ENCODE measurements around the gene IST1. TPM values are rescaled to one million over a fixed set of nuclear protein-coding genes. Genes with fewer than 3 reads are reported as not detected.

Gene IST1
- total RNA-seq, 1 experiment from 2014 or later, result 331 TPM

GRCh38 chr16:71916397-71916920 lies 21.1 kb downstream of the IST1 start:
- H3K4me3 ChIP-seq (ENCODE audit: low read depth, low read length), result no peak overlapping the region
- TF ChIP-seq CTCF (IDR thresholded peaks at IDR 0.05; ENCODE audit: insufficient read depth in 1 of 2, low read depth in 1 of 2, low read length in 1 of 2, severe bottlenecking in 1 of 2, unreplicated experiment in 1 of 2), result no peak
- peaks cover 18% of the 10 kb centered on the region for H3K9me3 Mint-ChIP-seq (ENCODE audit: unreplicated experiment)
- no peak overlapping the region for H3K4me3 Mint-ChIP-seq (ENCODE audit: unreplicated experiment)
- H3K27ac Mint-ChIP-seq (ENCODE audit: unreplicated experiment), result no peak overlapping the region
- peaks cover 16% of the 10 kb centered on the region for H3K36me3 ChIP-seq (ENCODE audit: control insufficient read depth, insufficient read depth, low read length)
- no peaks in the 10 kb centered on the region for H3K27me3 ChIP-seq (replicated peaks; ENCODE audit: control insufficient read depth, insufficient read depth, low read length)
- POLR2A ChIA-PET, result no interaction called here
- no TSS peak for BruUV-seq (replicated peaks)
- H3K27me3 Mint-ChIP-seq (ENCODE audit: insufficient read depth, unreplicated experiment), result no peaks in the 10 kb centered on the region
- no peak for DNase-seq
- CTCF ChIA-PET, result interaction anchor here (1.3 kb wide), 1 partner anchor 45 kb away, joined by 4 read pairs; no protein-coding TSS in a partner anchor
- no peaks in the 10 kb centered on the region for H3K9me3 ChIP-seq
- peaks cover 98% of the 10 kb centered on the region for H3K36me3 Mint-ChIP-seq (ENCODE audit: insufficient read depth, unreplicated experiment)
- no peaks in the 10 kb centered on the region for H3K4me1 Mint-ChIP-seq (ENCODE audit: low read depth, unreplicated experiment)
- no peaks in the 10 kb centered on the region for H3K4me1 ChIP-seq
- intact Hi-C loops (cut with micrococcal nuclease; ENCODE audit: unreplicated experiment), result no loop called here

- Mint-ChIP-seq H3K36me3 (ENCODE audit: insufficient read depth, unreplicated experiment) (peaks cover 100% of the 10 kb centered on the region), H3K4me3 (ENCODE audit: unreplicated experiment) (no peak overlapping the region), H3K4me1 (ENCODE audit: low read depth, unreplicated experiment) (no peaks in the 10 kb centered on the region), H3K27me3 (ENCODE audit: insufficient read depth, unreplicated experiment) (no peaks in the 10 kb centered on the region), H3K9me3 (ENCODE audit: unreplicated experiment) (peaks cover 18% of the 10 kb centered on the region), H3K27ac (ENCODE audit: unreplicated experiment) (peak overlapping the region; percentile 5)
- DNase-seq, result no peak
- Histone ChIP-seq H3K27me3 (replicated peaks; ENCODE audit: control insufficient read depth, insufficient read depth, low read length) (no peaks in the 10 kb centered on the region), H3K4me1 (no peaks in the 10 kb centered on the region), H3K9me3 (no peaks in the 10 kb centered on the region), H3K4me3 (ENCODE audit: low read depth, low read length) (no peak overlapping the region), H3K36me3 (ENCODE audit: control insufficient read depth, insufficient read depth, low read length) (peaks cover 21% of the 10 kb centered on the region)
- intact Hi-C loops (cut with micrococcal nuclease; ENCODE audit: unreplicated experiment), result no loop called here
- no TSS peak for BruUV-seq (replicated peaks)
- ChIA-PET POLR2A (no interaction called here), CTCF (no interaction called here)
- no peak for TF ChIP-seq CTCF (IDR thresholded peaks at IDR 0.05; ENCODE audit: insufficient read depth in 1 of 2, low read depth in 1 of 2, low read length in 1 of 2, severe bottlenecking in 1 of 2, unreplicated experiment in 1 of 2)
Measured at GRCh38 chr16:71917900-71918299, 22.6 kb downstream of the IST1 start.

- Histone ChIP-seq H3K4me3 (ENCODE audit: low read depth, low read length) (no peak overlapping the region), H3K36me3 (ENCODE audit: control insufficient read depth, insufficient read depth, low read length) (peaks cover 20% of the 10 kb centered on the region), H3K4me1 (no peaks in the 10 kb centered on the region), H3K9me3 (no peaks in the 10 kb centered on the region), H3K27me3 (replicated peaks; ENCODE audit: control insufficient read depth, insufficient read depth, low read length) (no peaks in the 10 kb centered on the region)
- no peak for DNase-seq
- Mint-ChIP-seq H3K4me1 (ENCODE audit: low read depth, unreplicated experiment) (no peaks in the 10 kb centered on the region), H3K4me3 (ENCODE audit: unreplicated experiment) (no peak overlapping the region), H3K27me3 (ENCODE audit: insufficient read depth, unreplicated experiment) (no peaks in the 10 kb centered on the region), H3K27ac (ENCODE audit: unreplicated experiment) (peak overlapping the region; percentile 55), H3K36me3 (ENCODE audit: insufficient read depth, unreplicated experiment) (peaks cover 100% of the 10 kb centered on the region), H3K9me3 (ENCODE audit: unreplicated experiment) (peaks cover 18% of the 10 kb centered on the region)
- intact Hi-C loops (cut with micrococcal nuclease; ENCODE audit: unreplicated experiment), result no loop called here
- POLR2A ChIA-PET, result no interaction called here
- no peak for TF ChIP-seq CTCF (IDR thresholded peaks at IDR 0.05; ENCODE audit: insufficient read depth in 1 of 2, low read depth in 1 of 2, low read length in 1 of 2, severe bottlenecking in 1 of 2, unreplicated experiment in 1 of 2)
- CTCF ChIA-PET, result no interaction called here
- BruUV-seq (replicated peaks), result no TSS peak
Measured at GRCh38 chr16:71919035-71919434, 23.7 kb downstream of the IST1 start.

Data from Caco-2 (cell line).